Thyroid gland (tissue), 4 donors: ENCODE measurements around the gene CREBBP. TPM values are rescaled to one million over a fixed set of nuclear protein-coding genes. Genes with fewer than 3 reads are reported as not detected.

ENCODE experiments used
- DNase-seq, 2 donors: peaks; one replicate each; pipeline ENCODE4 v3.0.0-alpha.2; 2019
- H3K27ac ChIP-seq, 3 donors: fragments of 200-600 bp; sonication (generic); 1 replicate in 2 of 3; 2 replicates in 1 of 3; pipeline ENCODE4 v1.5.1; 2016 to 2019; ENCODE audit warnings: mild to moderate bottlenecking in 1 of 3, moderate library complexity in 1 of 3
- H3K27me3 ChIP-seq: fragments of 200-600 bp; sonication (generic); one replicate; pipeline ENCODE4 v1.5.1; 2019
- H3K36me3 ChIP-seq, 2 donors: fragments of 200-600 bp; sonication (generic); one replicate each; pipeline ENCODE4 v1.5.1; 2016 to 2019
- H3K4me1 ChIP-seq, 2 donors: fragments of 200-600 bp; sonication (generic); one replicate each; pipeline ENCODE4 v1.5.1; 2017 to 2019
- H3K4me3 ChIP-seq, 3 donors: fragments of 200-600 bp; sonication (generic); replicated peaks in 1 of 3; 1 replicate in 2 of 3; 2 replicates in 1 of 3; pipeline ENCODE4 v1.5.1; 2016; ENCODE audit warnings: mild to moderate bottlenecking in 1 of 3
- H3K9me3 ChIP-seq: fragments of 200-600 bp; sonication (generic); one replicate; pipeline ENCODE4 v1.5.1; 2017
- POLR2A ChIP-seq, 2 donors: fragments of 450-650 bp; IDR thresholded peaks; one replicate each; pipeline ENCODE4 v1.6.1; 2017; ENCODE audit warnings: antibody characterized with exemption in 2 of 2, mild to moderate bottlenecking in 2 of 2, moderate library complexity in 1 of 2
- WGBS, 2 donors: methylation state at CpG; one replicate each; pipeline ENCODE4 v1.1.5; 2017; 5-methylcytosine and 5-hydroxymethylcytosine counted together
- intact Hi-C: fragments of 100-400 bp; cut with DNase I; formaldehyde crosslinking; loops from one replicate; pipeline ENCODE4 v1.15.1; 2023
- total RNA-seq, 4 donors: library from RNA; depleted of rRNA; stranded (reverse); fragments of >200 nt; gene quantifications; one replicate each; pipeline ENCODE4 v1.2.3, GENCODE V29; 2016
- TF ChIP-seq, protein P1 (sequence below), 6 experiments: fragments of 200-600 bp in 3 of 6; fragments of 450-650 bp in 3 of 6; sonication (generic) in 3 of 6; IDR thresholded peaks; one replicate each; pipeline ENCODE4 v1.5.1; 2016 to 2019; ENCODE audit warnings: antibody characterized with exemption in 6 of 6, mild to moderate bottlenecking in 2 of 6, inconsistent platforms in 1 of 6, moderate library complexity in 1 of 6

Gene CREBBP
- total RNA-seq, 4 donors from 2014 or later, result 52.5 to 157 (median 75.9) TPM

DNA sequence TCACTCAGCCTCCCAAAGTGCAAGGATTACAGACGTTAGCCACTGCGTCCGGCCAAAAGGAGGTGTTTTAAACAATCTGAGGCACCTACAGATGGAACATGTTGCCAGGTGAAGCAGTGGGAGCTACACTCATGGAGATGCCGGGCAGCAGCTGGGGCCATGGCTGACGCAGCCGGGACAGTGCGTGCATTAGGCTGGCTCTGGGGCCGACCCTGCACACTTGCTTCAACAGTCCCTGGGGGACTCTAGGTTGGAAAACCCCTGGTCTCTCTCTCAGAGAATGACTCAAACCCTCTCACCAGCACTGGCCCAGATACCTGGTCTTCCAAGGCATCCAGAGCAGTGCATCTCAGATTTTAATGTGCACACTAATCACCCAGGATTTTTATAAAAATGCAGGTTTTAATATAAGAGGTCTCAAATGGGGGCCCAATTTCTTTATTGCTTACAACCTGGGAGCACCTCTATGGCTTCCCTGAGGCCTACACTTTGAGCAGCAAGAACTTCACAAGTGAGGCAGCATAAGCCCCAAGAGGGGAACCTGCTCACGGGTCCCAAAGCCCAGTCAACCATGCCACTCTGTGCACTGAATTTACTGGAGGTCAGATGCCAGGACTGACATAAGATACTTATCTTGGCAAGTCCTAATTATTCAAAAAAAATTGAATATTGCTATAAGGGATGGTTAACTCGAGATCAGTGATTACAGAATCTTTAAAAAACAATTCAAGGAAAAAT, 92.4 kb downstream of the CREBBP start:
- Histone ChIP-seq H3K36me3 (peaks cover 26 to 32% of the 10 kb centered on the region in 2 donors), H3K4me1 (peaks cover 6 to 7% of the 10 kb centered on the region in 2 donors), H3K4me3 (no peak overlapping the region), H3K27me3 (no peaks in the 10 kb centered on the region), H3K9me3 (no peaks in the 10 kb centered on the region), H3K27ac (no peak overlapping the region)
- no peak for TF ChIP-seq POLR2A (IDR thresholded peaks at IDR 0.05)
- TF ChIP-seq, protein P1, sequence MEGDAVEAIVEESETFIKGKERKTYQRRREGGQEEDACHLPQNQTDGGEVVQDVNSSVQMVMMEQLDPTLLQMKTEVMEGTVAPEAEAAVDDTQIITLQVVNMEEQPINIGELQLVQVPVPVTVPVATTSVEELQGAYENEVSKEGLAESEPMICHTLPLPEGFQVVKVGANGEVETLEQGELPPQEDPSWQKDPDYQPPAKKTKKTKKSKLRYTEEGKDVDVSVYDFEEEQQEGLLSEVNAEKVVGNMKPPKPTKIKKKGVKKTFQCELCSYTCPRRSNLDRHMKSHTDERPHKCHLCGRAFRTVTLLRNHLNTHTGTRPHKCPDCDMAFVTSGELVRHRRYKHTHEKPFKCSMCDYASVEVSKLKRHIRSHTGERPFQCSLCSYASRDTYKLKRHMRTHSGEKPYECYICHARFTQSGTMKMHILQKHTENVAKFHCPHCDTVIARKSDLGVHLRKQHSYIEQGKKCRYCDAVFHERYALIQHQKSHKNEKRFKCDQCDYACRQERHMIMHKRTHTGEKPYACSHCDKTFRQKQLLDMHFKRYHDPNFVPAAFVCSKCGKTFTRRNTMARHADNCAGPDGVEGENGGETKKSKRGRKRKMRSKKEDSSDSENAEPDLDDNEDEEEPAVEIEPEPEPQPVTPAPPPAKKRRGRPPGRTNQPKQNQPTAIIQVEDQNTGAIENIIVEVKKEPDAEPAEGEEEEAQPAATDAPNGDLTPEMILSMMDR (IDR thresholded peaks at IDR 0.05), result no peak
- 85 to 91% methylated on average over 7 to 10 of the region's 10 CpGs for WGBS, 2 donors
- intact Hi-C loops, result loop anchor here (10.0 kb wide), 1 partner anchor 93 kb away; no protein-coding TSS in a partner anchor
- no peak for DNase-seq

DNA sequence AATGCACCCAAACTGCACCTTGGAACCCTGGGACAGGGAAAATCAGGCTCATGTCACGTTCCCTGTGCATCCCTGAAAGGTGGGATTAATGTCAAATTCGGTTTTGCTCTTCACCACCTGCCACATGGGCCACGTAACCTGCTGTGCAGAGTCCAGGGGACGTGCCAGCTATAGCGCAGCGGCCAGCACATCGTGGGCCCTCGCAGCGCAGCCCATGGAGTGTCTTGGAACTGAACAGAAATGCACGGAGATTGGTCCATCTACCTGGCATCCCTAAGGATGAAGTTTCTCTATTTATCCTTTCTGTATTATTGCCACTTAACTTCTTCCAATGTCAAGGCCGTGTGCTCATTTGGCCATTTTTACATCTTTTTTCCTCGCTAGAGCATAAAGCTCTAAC, 95.1 kb downstream of the CREBBP start:
- no peak for DNase-seq
- WGBS, 2 donors, result 96 to 97% methylated on average over 12 of the region's 12 CpGs
- no peaks in the 10 kb centered on the region for H3K27me3 ChIP-seq
- H3K36me3 ChIP-seq, result peaks cover 11 to 22% of the 10 kb centered on the region in 2 donors
- no peaks in the 10 kb centered on the region for H3K9me3 ChIP-seq
- intact Hi-C loops, result loop anchor here (10.0 kb wide), 1 partner anchor 91 kb away; no protein-coding TSS in a partner anchor
- TF ChIP-seq, protein P1 (IDR thresholded peaks at IDR 0.05), result no peak
- no peak for TF ChIP-seq POLR2A (IDR thresholded peaks at IDR 0.05)
- no peak overlapping the region for H3K4me3 ChIP-seq
- peaks cover 5 to 6% of the 10 kb centered on the region in 2 donors for H3K4me1 ChIP-seq
- no peak overlapping the region for H3K27ac ChIP-seq

DNA sequence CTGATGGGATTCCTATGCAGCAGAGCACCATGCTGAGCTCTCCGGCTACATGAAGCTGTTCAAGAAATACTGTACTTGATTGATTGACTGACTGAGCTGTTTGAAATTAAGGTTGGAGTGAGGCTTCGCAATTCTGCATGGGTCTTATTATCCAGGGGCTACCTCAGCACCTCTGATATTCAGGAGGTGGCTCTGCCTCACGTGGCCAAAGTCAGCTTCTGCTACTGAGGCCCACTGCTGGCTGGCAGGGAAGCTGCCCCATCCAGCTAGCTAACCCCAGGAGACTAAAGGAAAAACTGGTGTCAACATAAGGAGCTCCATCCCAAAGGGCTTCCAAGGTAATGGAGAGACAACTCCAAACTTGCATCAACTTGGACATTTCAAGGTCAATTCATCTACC, 97.0 kb downstream of the CREBBP start:
- Histone ChIP-seq H3K27me3 (no peaks in the 10 kb centered on the region), H3K27ac (no peak overlapping the region), H3K4me3 (no peak overlapping the region), H3K9me3 (no peaks in the 10 kb centered on the region), H3K4me1 (peaks cover 0 to 5% of the 10 kb centered on the region in 2 donors), H3K36me3 (peaks cover 21 to 39% of the 10 kb centered on the region in 2 donors)
- 85 to 90% methylated on average over 3 of the region's 3 CpGs for WGBS, 2 donors
- TF ChIP-seq, protein P1 (IDR thresholded peaks at IDR 0.05), result no peak
- TF ChIP-seq POLR2A (IDR thresholded peaks at IDR 0.05), result no peak
- DNase-seq, result no peak
- intact Hi-C loops, result loop anchor here (10.0 kb wide), 1 partner anchor 89 kb away; no protein-coding TSS in a partner anchor

DNA sequence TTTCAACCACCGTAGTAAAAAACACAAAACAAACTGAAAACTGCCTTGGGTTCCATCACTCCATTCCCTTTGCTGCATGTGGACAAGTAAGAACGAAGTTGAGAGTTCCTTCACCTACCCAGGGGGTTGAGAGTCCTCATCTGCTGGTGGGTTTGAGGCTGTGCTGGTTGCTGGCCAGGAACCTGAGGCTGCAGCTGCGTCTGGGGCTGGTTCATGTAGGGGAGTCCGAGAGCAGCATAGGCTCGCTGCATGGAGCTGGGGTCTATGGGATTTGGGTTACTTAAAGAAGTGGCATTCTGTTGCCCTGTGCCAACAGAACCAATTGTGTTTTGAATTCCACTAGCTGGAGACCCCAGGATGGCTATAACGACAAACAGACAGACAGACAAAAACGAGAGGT, 97.9 kb downstream of the CREBBP start:
- 87 to 92% methylated on average over 7 of the region's 7 CpGs for WGBS, 2 donors
- Histone ChIP-seq H3K36me3 (peaks cover 21 to 49% of the 10 kb centered on the region in 2 donors), H3K9me3 (no peaks in the 10 kb centered on the region), H3K27me3 (no peaks in the 10 kb centered on the region), H3K4me3 (no peak overlapping the region), H3K27ac (no peak overlapping the region), H3K4me1 (no peaks in the 10 kb centered on the region)
- DNase-seq, result no peak
- intact Hi-C loops, result loop anchor here (10.0 kb wide), 1 partner anchor 88 kb away; no protein-coding TSS in a partner anchor
- TF ChIP-seq POLR2A (IDR thresholded peaks at IDR 0.05), result no peak
- TF ChIP-seq, protein P1 (IDR thresholded peaks at IDR 0.05), result no peak

DNA sequence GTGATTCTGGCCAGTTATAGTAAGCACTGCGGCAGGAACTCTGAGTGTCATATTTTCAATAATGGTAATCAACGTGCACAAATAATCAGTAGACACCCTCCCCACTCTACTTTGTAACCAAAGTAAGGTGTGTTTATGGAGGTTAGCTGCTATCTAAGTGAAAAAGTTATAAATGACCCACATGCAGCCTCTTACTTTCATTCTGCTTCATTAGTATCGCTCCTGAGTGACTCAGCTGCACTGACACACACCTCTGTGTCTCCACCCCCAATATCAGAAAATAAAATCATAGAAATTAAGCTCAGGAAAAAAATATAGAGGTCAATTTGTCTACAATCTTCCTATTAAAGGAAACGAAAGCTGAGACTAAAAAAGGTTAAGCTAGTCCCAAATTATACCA, 99.1 kb downstream of the CREBBP start:
- Histone ChIP-seq H3K4me3 (no peak overlapping the region), H3K4me1 (peaks cover 0 to under 1% of the 10 kb centered on the region in 2 donors), H3K27ac (no peak overlapping the region), H3K9me3 (no peaks in the 10 kb centered on the region), H3K27me3 (no peaks in the 10 kb centered on the region), H3K36me3 (peaks cover 28 to 51% of the 10 kb centered on the region in 2 donors)
- intact Hi-C loops, result loop anchor here (10.0 kb wide), 1 partner anchor 87 kb away; no protein-coding TSS in a partner anchor
- 92 to 95% methylated on average over 4 of the region's 4 CpGs for WGBS, 2 donors
- TF ChIP-seq, protein P1 (IDR thresholded peaks at IDR 0.05), result no peak
- TF ChIP-seq POLR2A (IDR thresholded peaks at IDR 0.05), result no peak
- DNase-seq, result no peak
